H1 (cell line): Measurements from ENCODE around the gene TRHDE.

Experiments
- BACH1 ChIP-seq: IDR thresholded peaks from 2 replicates; pipeline ENCODE4 v1.6.1; 2012; ENCODE audit warnings: low read length, improper control_type of control experiment
- EZH2 ChIP-seq: fragments of 200-600 bp; sonication (generic); IDR thresholded peaks from 2 replicates; pipeline ENCODE4 v1.7.1; 2012; ENCODE audit warnings: low read depth, mild to moderate bottlenecking, moderate library complexity, low read length, inconsistent platforms; ENCODE audit not compliant: severe bottlenecking
- PHF8 ChIP-seq: fragments of 200-600 bp; sonication (generic); conservative IDR thresholded peaks from 2 replicates; pipeline ENCODE4 v1.7.1; 2012; ENCODE audit warnings: low read depth, mild to moderate bottlenecking, inconsistent platforms, low read length, moderate library complexity
- RXRA ChIP-seq: IDR thresholded peaks from 2 replicates; pipeline ENCODE4 v1.6.1; 2011; ENCODE audit warnings: low read depth, mild to moderate bottlenecking, low read length, moderate library complexity; ENCODE audit not compliant: insufficient read depth
- SRF ChIP-seq: IDR thresholded peaks from 2 replicates; pipeline ENCODE4 v1.6.1; 2011; ENCODE audit warnings: mild to moderate bottlenecking, low read depth, low read length, moderate library complexity
- TAF1 ChIP-seq: IDR thresholded peaks from 2 replicates; pipeline ENCODE4 v1.6.1; 2011; ENCODE audit warnings: mild to moderate bottlenecking, low read depth, low read length

- no peak for TF ChIP-seq SRF
- TF ChIP-seq TAF1, result no peak
- TF ChIP-seq EZH2, result no peak
- no peak for TF ChIP-seq RXRA
- TF ChIP-seq PHF8, result no peak
- no peak for TF ChIP-seq BACH1
These were observed 249.2 kb downstream of the TRHDE start for GRCh38 chr12:72521326-72521725.
